H1 (cell line): ENCODE measurements around the gene SLC38A1. TPM values are rescaled to one million over a fixed set of nuclear protein-coding genes. Genes with fewer than 3 reads are reported as not detected.

Experiments
- CTCF ChIA-PET: fragments of 300-600 bp; sonication (Branson Sonifier 250); formaldehyde crosslinking; loops from one replicate; lab custom pipeline; 2021; ENCODE audit not compliant: partially characterized antibody; lab: Charles Lee
- POLR2A ChIA-PET: fragments of 300-600 bp; sonication (Branson Sonifier 250); formaldehyde crosslinking; loops from one replicate; lab custom pipeline; 2021; ENCODE audit warnings: inconsistent platforms; ENCODE audit not compliant: partially characterized antibody; lab: Charles Lee
- DNase-seq, 2 experiments: peaks; one replicate each; pipeline versions ENCODE4 v3.0.0 to v3.0.0-alpha.2; 2010 to 2022; ENCODE audit warnings: low spot score in 2 of 2, low read depth in 1 of 2, mixed read lengths in 1 of 2
- FAIRE-seq: peaks from 2 replicates; lab custom pipeline; 2011; peaks lifted over from hg19 to GRCh38; lab: Jason Lieb, UNC
- H2AFZ ChIP-seq: 2 replicates; pipeline ENCODE4 v1.8.1; 2012; ENCODE audit warnings: low read length, inconsistent platforms
- H2AK5ac ChIP-seq: 2 replicates; pipeline ENCODE4 v1.6.1; 2013; ENCODE audit warnings: low read depth, low read length
- H2BK120ac ChIP-seq: replicated peaks from 2 replicates; pipeline ENCODE3; 2013; ENCODE audit warnings: low read depth, low read length, inconsistent platforms
- H2BK12ac ChIP-seq: 2 replicates; pipeline ENCODE4 v1.6.1; 2013; ENCODE audit warnings: low read depth, low read length
- H2BK15ac ChIP-seq: 2 replicates; pipeline ENCODE4 v1.6.1; 2013; ENCODE audit warnings: low read length
- H2BK20ac ChIP-seq: 2 replicates; pipeline ENCODE4 v1.6.1; 2013; ENCODE audit warnings: low read length
- H2BK5ac ChIP-seq: 2 replicates; pipeline ENCODE4 v1.6.1; 2013; ENCODE audit warnings: low read depth, low read length
- H3K14ac ChIP-seq: 2 replicates; pipeline ENCODE4 v1.6.1; 2013; ENCODE audit warnings: inconsistent platforms; ENCODE audit not compliant: insufficient read length
- H3K18ac ChIP-seq: 2 replicates; pipeline ENCODE4 v1.6.1; 2013; ENCODE audit warnings: low read length; ENCODE audit errors: extremely low read depth
- H3K23ac ChIP-seq: 2 replicates; pipeline ENCODE4 v1.6.1; 2013; ENCODE audit warnings: inconsistent platforms; ENCODE audit not compliant: insufficient read length
- H3K23me2 ChIP-seq: 2 replicates; pipeline ENCODE4 v1.6.1; 2013; ENCODE audit warnings: low read depth, low read length
- H3K27ac ChIP-seq: 2 replicates; pipeline ENCODE4 v1.6.1; 2011; ENCODE audit warnings: low read depth, low read length, inconsistent platforms
- H3K27me3 ChIP-seq, 4 experiments: replicated peaks in 1 of 4; 1 replicate in 1 of 4; 2 replicates in 3 of 4; pipeline versions ENCODE4 v1.6.1 to v1.8.1; 2011 to 2013; ENCODE audit warnings: low read length in 3 of 4, mild to moderate bottlenecking in 3 of 4, inconsistent platforms in 2 of 4, mixed read lengths in 2 of 4, moderate library complexity in 1 of 4; ENCODE audit not compliant: control insufficient read depth in 3 of 4, insufficient read depth in 3 of 4; ENCODE audit errors: extremely low read depth in 1 of 4
- H3K36me3 ChIP-seq, 4 experiments: 2 replicates each; pipeline versions ENCODE4 v1.6.1 to v1.8.1; 2011 to 2013; ENCODE audit warnings: mild to moderate bottlenecking in 4 of 4, low read length in 3 of 4, moderate library complexity in 2 of 4, control low read depth in 1 of 4, inconsistent platforms in 1 of 4; ENCODE audit not compliant: insufficient read depth in 4 of 4, control insufficient read depth in 2 of 4
- H3K4ac ChIP-seq: replicated peaks from 2 replicates; pipeline ENCODE3; 2013; ENCODE audit warnings: low read length, low read depth, mixed read lengths, inconsistent platforms; ENCODE audit not compliant: insufficient read length
- H3K4me1 ChIP-seq, 4 experiments: replicated peaks in 1 of 4; 1 replicate in 1 of 4; 2 replicates in 3 of 4; pipeline versions ENCODE4 v1.6.1 to v1.8.1; 2011 to 2013; ENCODE audit warnings: low read length in 3 of 4, inconsistent platforms in 2 of 4, mixed read lengths in 1 of 4; ENCODE audit not compliant: insufficient read depth in 4 of 4, control insufficient read depth in 3 of 4
- H3K4me2 ChIP-seq, 2 experiments: 2 replicates each; pipeline versions ENCODE4 v1.6.1 to v1.8.1; 2011 to 2013; ENCODE audit warnings: low read depth in 2 of 2, low read length in 2 of 2, control low read depth in 1 of 2, inconsistent platforms in 1 of 2, mild to moderate bottlenecking in 1 of 2; ENCODE audit not compliant: insufficient read depth in 1 of 2
- H3K4me3 ChIP-seq, 4 experiments: fragments of 200-600, 300-600 bp in 1 of 4; sonication (generic), shearing (Covaris generic), sonication (Bioruptor Twin) in 1 of 4; 2 replicates each; pipeline versions ENCODE4 v1.5.1 to v1.8.1; 2011 to 2016; ENCODE audit warnings: low read length in 4 of 4, low read depth in 3 of 4, control low read depth in 2 of 4, inconsistent platforms in 2 of 4, mild to moderate bottlenecking in 2 of 4, mixed read lengths in 1 of 4, moderate library complexity in 1 of 4; ENCODE audit not compliant: insufficient read depth in 2 of 4; ENCODE audit errors: extremely low read depth in 1 of 4
- H3K56ac ChIP-seq: replicated peaks from 2 replicates; pipeline ENCODE3; 2013; ENCODE audit warnings: low read depth, mild to moderate bottlenecking, mixed read lengths, low read length, inconsistent platforms; ENCODE audit not compliant: insufficient read length
- H3K79me1 ChIP-seq: 2 replicates; pipeline ENCODE4 v1.6.1; 2013; ENCODE audit warnings: low read depth, low read length, control low read depth
- H3K79me2 ChIP-seq, 2 experiments: 2 replicates each; pipeline versions ENCODE4 v1.6.1 to v1.8.1; 2012 to 2013; ENCODE audit warnings: low read length in 2 of 2, mild to moderate bottlenecking in 2 of 2, inconsistent platforms in 1 of 2; ENCODE audit not compliant: insufficient read depth in 2 of 2, control insufficient read depth in 1 of 2
- H3K9ac ChIP-seq, 4 experiments: replicated peaks in 1 of 4; 1 replicate in 1 of 4; 2 replicates in 3 of 4; pipeline versions ENCODE4 v1.6.1 to v1.8.1; 2011 to 2013; ENCODE audit warnings: low read depth in 3 of 4, low read length in 3 of 4, control low read depth in 2 of 4, mild to moderate bottlenecking in 2 of 4, moderate library complexity in 2 of 4, inconsistent platforms in 1 of 4; ENCODE audit errors: extremely low read depth in 1 of 4
- H3K9me3 ChIP-seq, 2 experiments: 2 replicates each; pipeline versions ENCODE4 v1.6.1 to v1.8.1; 2012 to 2013; ENCODE audit warnings: mild to moderate bottlenecking in 2 of 2, moderate library complexity in 2 of 2, control low read depth in 1 of 2, inconsistent platforms in 1 of 2, low read depth in 1 of 2, low read length in 1 of 2, mixed read lengths in 1 of 2; ENCODE audit not compliant: insufficient read depth in 2 of 2
- H4K20me1 ChIP-seq, 2 experiments: replicated peaks in 1 of 2; 2 replicates each; pipeline versions ENCODE3 to v1.8.1; 2011 to 2013; ENCODE audit warnings: inconsistent platforms in 2 of 2, low read length in 2 of 2, mild to moderate bottlenecking in 1 of 2; ENCODE audit not compliant: insufficient read depth in 2 of 2, control insufficient read depth in 1 of 2
- H4K5ac ChIP-seq: 2 replicates; pipeline ENCODE4 v1.6.1; 2013; ENCODE audit warnings: low read length, low read depth, mixed read lengths, inconsistent platforms; ENCODE audit not compliant: insufficient read length
- H4K8ac ChIP-seq: 2 replicates; pipeline ENCODE4 v1.8.0; 2013; ENCODE audit warnings: mild to moderate bottlenecking, moderate library complexity, low read length, inconsistent platforms; ENCODE audit not compliant: insufficient read depth; ENCODE audit errors: extremely low read depth
- H4K91ac ChIP-seq: replicated peaks from 2 replicates; pipeline ENCODE3; 2013; ENCODE audit warnings: low read length, mixed read lengths, inconsistent platforms; ENCODE audit not compliant: insufficient read length
- BACH1 ChIP-seq: IDR thresholded peaks from 2 replicates; pipeline ENCODE4 v1.6.1; 2012; ENCODE audit warnings: low read length, improper control_type of control experiment
- CBX8 ChIP-seq: fragments of 300-800, 300-1000 bp; sonication (generic); IDR thresholded peaks from 2 replicates; pipeline ENCODE4 v1.7.1; 2016; ENCODE audit warnings: low read depth, low read length, borderline replicate concordance
- CHD1 ChIP-seq: IDR thresholded peaks from 2 replicates; pipeline ENCODE4 v1.6.1; 2012; ENCODE audit warnings: low read depth, low read length, improper control_type of control experiment
- EP300 ChIP-seq, 2 experiments: IDR thresholded peaks; 1 replicate in 1 of 2; 2 replicates in 1 of 2; pipeline ENCODE4 v1.6.1; 2011 to 2012; ENCODE audit warnings: low read depth in 2 of 2, low read length in 2 of 2, mild to moderate bottlenecking in 2 of 2, borderline replicate concordance in 1 of 2, inconsistent platforms in 1 of 2, moderate library complexity in 1 of 2
- EZH2 ChIP-seq: fragments of 200-600 bp; sonication (generic); IDR thresholded peaks from 2 replicates; pipeline ENCODE4 v1.7.1; 2012; ENCODE audit warnings: low read depth, mild to moderate bottlenecking, moderate library complexity, low read length, inconsistent platforms; ENCODE audit not compliant: severe bottlenecking
- KDM4A ChIP-seq: IDR thresholded peaks from one replicate; pipeline ENCODE4 v1.7.1; 2012; ENCODE audit warnings: low read depth, mild to moderate bottlenecking, moderate library complexity, low read length, inconsistent platforms; ENCODE audit not compliant: severe bottlenecking
- POU5F1 ChIP-seq: IDR thresholded peaks from 2 replicates; pipeline ENCODE4 v1.6.1; 2011; ENCODE audit warnings: low read depth, mild to moderate bottlenecking, low read length, moderate library complexity
- RAD21 ChIP-seq, 2 experiments: IDR thresholded peaks in 1 of 2; conservative IDR thresholded peaks in 1 of 2; 2 replicates each; pipeline ENCODE4 v1.6.1; 2011; ENCODE audit warnings: low read depth in 2 of 2, low read length in 2 of 2, improper control_type of control experiment in 1 of 2, inconsistent platforms in 1 of 2, mild to moderate bottlenecking in 1 of 2, moderate library complexity in 1 of 2
- RBBP5 ChIP-seq: IDR thresholded peaks from 2 replicates; pipeline ENCODE4 v1.7.1; 2012; ENCODE audit warnings: low read depth, mild to moderate bottlenecking, inconsistent platforms, low read length, moderate library complexity, borderline replicate concordance
- RNF2 ChIP-seq: fragments of 200-900, 300-1000 bp; sonication (generic); IDR thresholded peaks from 2 replicates; pipeline ENCODE4 v1.7.1; 2016; ENCODE audit warnings: borderline replicate concordance, low read depth, mild to moderate bottlenecking, antibody characterized with exemption, low read length; ENCODE audit not compliant: poor library complexity, severe bottlenecking; ENCODE audit errors: missing control alignments
- SIN3A ChIP-seq, 2 experiments: IDR thresholded peaks in 1 of 2; conservative IDR thresholded peaks in 1 of 2; 2 replicates each; pipeline ENCODE4 v1.6.1; 2011 to 2012; ENCODE audit warnings: low read length in 2 of 2, improper control_type of control experiment in 1 of 2, low read depth in 1 of 2, mild to moderate bottlenecking in 1 of 2
- SIRT6 ChIP-seq: IDR thresholded peaks from one replicate; pipeline ENCODE4 v1.7.1; 2012; ENCODE audit warnings: low read length, inconsistent platforms
- ZNF274 ChIP-seq: IDR thresholded peaks from 2 replicates; pipeline ENCODE4 v1.7.0; 2012; ENCODE audit warnings: low read length, borderline replicate concordance; ENCODE audit errors: extremely low read depth
- WGBS, 2 experiments: shearing (Covaris generic) in 1 of 2; methylation state at CpG; one replicate each; pipeline versions ENCODE4 v1.1.6 to v1.1.7; 2013 to 2015; ENCODE audit warnings: low lambda C conversion rate in 2 of 2, mixed read lengths in 2 of 2, inconsistent platforms in 1 of 2, low coverage in 1 of 2, missing lambda C conversion rate in 1 of 2; ENCODE audit not compliant: insufficient replicate concordance in 2 of 2, insufficient coverage in 1 of 2, insufficient read length in 1 of 2; ENCODE audit errors: extremely low coverage in 1 of 2, missing lambda C conversion rate in 1 of 2; 5-methylcytosine and 5-hydroxymethylcytosine counted together
- polyA plus RNA-seq, 7 experiments: library from polyadenylated mRNA; depleted of rRNA in 3 of 7; stranded (reverse) in 5 of 7; unstranded in 2 of 7; fragments of >200 nt in 5 of 7; fragments of 200-250 nt in 2 of 7; gene quantifications; 1 replicate in 5 of 7; 2 replicates in 1 of 7; 4 replicates in 1 of 7; pipeline versions ENCODE4 v1.2.1 to v1.2.3, GENCODE V29; 2011 to 2013; ENCODE audit warnings: missing spikeins in 2 of 7, mixed read lengths in 2 of 7
- total RNA-seq: library from RNA; stranded (reverse); fragmentation: NEBNext Ultra II Directional; extraction: Animal tissue kit (Norgen Biotek cat#: 25700); gene quantifications from 2 replicates; pipeline ENCODE4 v1.2.1, GENCODE V29; 2021

Gene SLC38A1
- total and polyA plus RNA-seq, 2 of the 8 experiments (the other 6 are each of a cell fraction or from before 2014, with no cell fraction given): 83.4 to 242 TPM

- H3K18ac ChIP-seq: no peak overlapping the region
- H3K56ac ChIP-seq: no peak overlapping the region
- no peak overlapping the region for H2AK5ac ChIP-seq
- no peak overlapping the region for H4K8ac ChIP-seq
- no peak overlapping the region for H3K23ac ChIP-seq
- no peaks in the 10 kb centered on the region for H3K23me2 ChIP-seq
- no peaks in the 10 kb centered on the region; a peak in 1 of 7 replicates for H3K4me1 ChIP-seq
- H4K5ac ChIP-seq: no peak overlapping the region
- no peaks in the 10 kb centered on the region; the same call in 1 of the 2 replicates for H3K79me1 ChIP-seq
- no peak overlapping the region for H2AFZ ChIP-seq
- H3K9ac ChIP-seq: no peak overlapping the region
- H3K14ac ChIP-seq: no peak overlapping the region
- no peak for DNase-seq
- H2BK120ac ChIP-seq: no peak overlapping the region
- no peaks in the 10 kb centered on the region for H3K79me2 ChIP-seq
- ChIA-PET CTCF (no interaction called here), POLR2A (interaction anchor here (2.3 kb wide), 1 partner anchor 14 kb away, joined by 6 read pairs; no protein-coding TSS in a partner anchor)
- H3K4me2 ChIP-seq: no peak overlapping the region
- no peak overlapping the region for H4K91ac ChIP-seq
- no peak overlapping the region for H2BK5ac ChIP-seq
- no peak for FAIRE-seq
- no peaks in the 10 kb centered on the region for H3K27me3 ChIP-seq
- H2BK20ac ChIP-seq: no peak overlapping the region
- H2BK15ac ChIP-seq: no peak overlapping the region
- no peaks in the 10 kb centered on the region for H3K9me3 ChIP-seq
- no peak overlapping the region for H3K4ac ChIP-seq
- no peak overlapping the region for H3K27ac ChIP-seq
- no peak overlapping the region for H2BK12ac ChIP-seq
- 88% methylated on average over 2 of the region's 2 CpGs; no CpG with 5 or more reads in 1 of the 2 experiments for WGBS, 2 experiments
- H3K4me3 ChIP-seq: no peak overlapping the region
- H4K20me1 ChIP-seq: peaks cover 0 to 2% of the 10 kb centered on the region in 2 experiments
- peaks cover 0 to 12% (median 4%) of the 10 kb centered on the region in 4 experiments; a peak in 4 of 8 replicates for H3K36me3 ChIP-seq
- no peak for TF ChIP-seq POU5F1
- no peak for TF ChIP-seq CHD1
- TF ChIP-seq CBX8: no peak
- no peak for TF ChIP-seq RBBP5
- TF ChIP-seq EZH2: no peak
- no peak for TF ChIP-seq RNF2
- TF ChIP-seq KDM4A: no peak
- no peak for TF ChIP-seq RAD21 (IDR thresholded peaks at IDR 0.05 in 1 of 2, conservative IDR thresholded peaks at IDR 0.05 in 1 of 2; ENCODE audit: low read depth in 2 of 2, low read length in 2 of 2)
- no peak for TF ChIP-seq EP300 (IDR thresholded peaks at IDR 0.05; ENCODE audit: borderline replicate concordance in 1 of 2, low read depth in 2 of 2, low read length in 2 of 2)
- TF ChIP-seq BACH1: no peak
- no peak for TF ChIP-seq SIRT6
- TF ChIP-seq SIN3A (conservative IDR thresholded peaks at IDR 0.05 in 1 of 2, IDR thresholded peaks at IDR 0.05 in 1 of 2; ENCODE audit: low read depth in 1 of 2, low read length in 2 of 2): no peak
- no peak for TF ChIP-seq ZNF274
Measured at GRCh38 chr12:46183112-46183511, 85.7 kb downstream of the SLC38A1 start.
